GM23338 (cell line): ENCODE results near the gene CAMK2N2. TPM values are rescaled to one million over a fixed set of nuclear protein-coding genes. Genes with fewer than 3 reads are reported as not detected.

Experiments used
- ATAC-seq: fragments of 200-7000 bp; cut with Tn5 transposase; 3 replicates; pipeline ENCODE4 v1.9.1; 2020
- DNase-seq: peaks from one replicate; pipeline ENCODE4 v3.0.0-alpha.2; 2015; ENCODE audit warnings: low spot score
- H2AFZ ChIP-seq: fragments of 200-600 bp; sonication (generic); 2 replicates; pipeline ENCODE4 v1.8.0; 2016; ENCODE audit warnings: antibody characterized with exemption, mild to moderate bottlenecking, moderate library complexity
- H3F3A ChIP-seq: fragments of 200-600 bp; sonication (generic); replicated peaks from 2 replicates; pipeline ENCODE4 v1.8.0; 2017; ENCODE audit warnings: antibody characterized with exemption, mixed run types, low read depth
- H3K27ac ChIP-seq: fragments of 200-600 bp; sonication (generic); 2 replicates; pipeline ENCODE4 v1.6.1; 2016; ENCODE audit warnings: low read depth
- H3K27me3 ChIP-seq: fragments of 200-600 bp; sonication (generic); 2 replicates; pipeline ENCODE4 v1.8.0; 2016; ENCODE audit warnings: mild to moderate bottlenecking, mixed run types, moderate library complexity; ENCODE audit not compliant: insufficient read depth
- H3K36me3 ChIP-seq: fragments of 200-600 bp; sonication (generic); 2 replicates; pipeline ENCODE4 v1.8.0; 2016; ENCODE audit warnings: mild to moderate bottlenecking; ENCODE audit not compliant: insufficient read depth
- H3K4me1 ChIP-seq: fragments of 200-600 bp; sonication (generic); 2 replicates; pipeline ENCODE4 v1.8.0; 2016; ENCODE audit warnings: mild to moderate bottlenecking, moderate library complexity; ENCODE audit not compliant: insufficient read depth
- H3K4me2 ChIP-seq: fragments of 200-600 bp; sonication (generic); 2 replicates; pipeline ENCODE4 v1.7.1; 2017; ENCODE audit warnings: mixed run types
- H3K4me3 ChIP-seq: fragments of 200-600 bp; sonication (generic); 2 replicates; pipeline ENCODE4 v1.6.1; 2016; ENCODE audit warnings: mixed run types
- H3K79me2 ChIP-seq: fragments of 200-600 bp; sonication (generic); replicated peaks from 2 replicates; pipeline ENCODE4 v1.8.0; 2017; ENCODE audit warnings: mild to moderate bottlenecking; ENCODE audit not compliant: insufficient read depth
- H3K9me2 ChIP-seq: fragments of 200-600 bp; sonication (generic); 2 replicates; pipeline ENCODE4 v1.8.0; 2017; ENCODE audit not compliant: insufficient read depth
- H4K20me1 ChIP-seq: fragments of 200-600 bp; sonication (generic); replicated peaks from 2 replicates; pipeline ENCODE4 v1.8.0; 2017; ENCODE audit warnings: mild to moderate bottlenecking; ENCODE audit not compliant: insufficient read depth
- H3K27ac Mint-ChIP-seq: 2 replicates; pipeline ENCODE4 v1.8.0; 2020; ENCODE audit warnings: inconsistent platforms, mild to moderate bottlenecking, moderate library complexity, mixed read lengths
- H3K27me3 Mint-ChIP-seq: 3 replicates; pipeline ENCODE4 v1.8.0; 2022; ENCODE audit warnings: low read depth, mild to moderate bottlenecking, moderate library complexity, mixed read lengths, inconsistent platforms; ENCODE audit not compliant: insufficient read depth, poor library complexity
- H3K36me3 Mint-ChIP-seq: 3 replicates; pipeline ENCODE4 v1.8.0; 2021; ENCODE audit warnings: low read depth, mild to moderate bottlenecking, inconsistent platforms, moderate library complexity, mixed read lengths
- H3K4me1 Mint-ChIP-seq: 3 replicates; pipeline ENCODE4 v1.8.0; 2020; ENCODE audit warnings: mild to moderate bottlenecking, inconsistent platforms, mixed read lengths
- H3K4me3 Mint-ChIP-seq: 3 replicates; pipeline ENCODE4 v1.8.0; 2021; ENCODE audit warnings: moderate library complexity, mild to moderate bottlenecking, inconsistent platforms, mixed read lengths
- H3K9me3 Mint-ChIP-seq: 3 replicates; pipeline ENCODE4 v1.8.0; 2020; ENCODE audit warnings: moderate library complexity, mild to moderate bottlenecking, inconsistent platforms, mixed read lengths
- EZH2 ChIP-seq: fragments of 200-600 bp; sonication (generic); IDR thresholded peaks from one replicate; pipeline ENCODE4 v1.8.0; 2017; ENCODE audit warnings: antibody characterized with exemption, mild to moderate bottlenecking, low read depth; ENCODE audit not compliant: unreplicated experiment
- EZH2phosphoT487 ChIP-seq: fragments of 200-600 bp; sonication (generic); IDR thresholded peaks from one replicate; pipeline ENCODE4 v1.8.1; 2018; ENCODE audit warnings: antibody characterized with exemption; ENCODE audit not compliant: unreplicated experiment
- JUNB ChIP-seq: IDR thresholded peaks from one replicate; pipeline ENCODE4 v1.6.1; 2016; ENCODE audit warnings: antibody characterized with exemption; ENCODE audit not compliant: unreplicated experiment
- NANOG ChIP-seq: IDR thresholded peaks from 2 replicates; pipeline ENCODE4 v1.6.1; 2016; ENCODE audit warnings: antibody characterized with exemption, borderline replicate concordance
- STAT1 ChIP-seq: IDR thresholded peaks from one replicate; pipeline ENCODE4 v1.6.1; 2016; ENCODE audit warnings: antibody characterized with exemption; ENCODE audit not compliant: unreplicated experiment
- polyA plus RNA-seq: library from polyadenylated mRNA; unstranded; fragments of >200 nt; fragmentation: Nextera tagmentation; extraction: Ambion mirVana; gene quantifications from 2 replicates; pipeline ENCODE4 v1.2.1, GENCODE V29; 2016
- total RNA-seq: library from RNA; depleted of rRNA; stranded (reverse); fragments of >200 nt; shearing (Covaris generic); gene quantifications from 2 replicates; pipeline ENCODE4 v1.2.3, GENCODE V29; 2014
- TF ChIP-seq, protein P1 (sequence below): IDR thresholded peaks from 2 replicates; pipeline ENCODE4 v1.6.1; 2016; ENCODE audit warnings: antibody characterized with exemption
- TF ChIP-seq, protein P2 (sequence below): IDR thresholded peaks from one replicate; pipeline ENCODE4 v1.6.1; 2018; ENCODE audit warnings: antibody characterized with exemption; ENCODE audit not compliant: unreplicated experiment
- TF ChIP-seq, protein P3 (sequence below), 2 experiments: fragments of 200-600 bp in 1 of 2; sonication (generic) in 1 of 2; conservative IDR thresholded peaks; 2 replicates each; pipeline versions ENCODE4 v1.5.1 to v1.6.1; 2016 to 2017; ENCODE audit warnings: antibody characterized with exemption in 2 of 2, low read depth in 2 of 2, mild to moderate bottlenecking in 2 of 2, moderate library complexity in 1 of 2

CAMK2N2 gene
- total and polyA plus RNA-seq, 2 experiments from 2014 or later: 0.32 to 1.3 TPM

DNA sequence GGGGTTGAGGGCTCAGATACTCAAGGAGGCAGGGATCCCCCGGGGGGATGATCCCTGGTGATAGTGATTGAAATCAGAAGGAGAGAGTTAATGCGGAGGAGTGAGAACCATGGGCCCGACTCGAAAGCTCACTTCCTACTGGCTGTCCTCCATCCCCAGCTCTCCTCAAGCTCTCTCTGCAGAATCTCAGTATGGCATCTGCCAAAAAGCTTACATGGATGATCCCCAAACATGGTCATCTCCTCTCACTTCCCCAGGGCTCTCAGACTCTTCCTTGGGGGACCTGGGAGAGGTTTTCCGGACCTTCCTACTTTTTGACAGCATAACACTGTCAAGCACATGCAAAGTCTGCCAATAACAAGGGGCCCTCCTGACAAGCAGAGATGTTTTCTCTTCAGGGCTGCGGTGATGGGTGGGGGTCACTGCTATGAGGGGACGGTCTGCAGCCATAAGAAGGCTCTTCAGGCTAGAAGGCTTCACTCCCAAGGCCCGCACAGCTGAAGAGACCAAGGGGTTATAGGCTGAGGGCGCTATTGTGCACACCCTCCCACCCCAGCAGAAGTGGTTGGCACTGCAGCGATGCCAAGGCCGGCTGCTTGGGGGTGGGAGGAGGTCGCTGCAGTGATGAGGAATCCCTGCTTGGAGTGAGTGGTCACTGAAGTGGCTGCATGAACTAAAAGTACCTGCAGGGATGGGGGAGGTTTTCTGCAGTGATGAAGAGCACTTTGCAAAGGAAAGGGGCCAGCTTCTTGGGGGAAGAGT, 32.8 kb downstream of the CAMK2N2 start:
- Mint-ChIP-seq H3K36me3 (no peaks in the 10 kb centered on the region; the same call in 2 of the 3 replicates), H3K27ac (no peak overlapping the region), H3K27me3 (peaks cover 53% of the 10 kb centered on the region), H3K4me3 (peak overlapping the region; percentile 63), H3K4me1 (peaks cover 5% of the 10 kb centered on the region), H3K9me3 (no peaks in the 10 kb centered on the region; the same call in 2 of the 3 replicates)
- no peaks in the 10 kb centered on the region for H3K36me3 ChIP-seq
- H3K27ac ChIP-seq: no peak overlapping the region
- H3K4me1 ChIP-seq: no peaks in the 10 kb centered on the region
- ATAC-seq (no peak), DNase-seq (no peak)
- peaks cover 76% of the 10 kb centered on the region for H3K27me3 ChIP-seq
- H4K20me1 ChIP-seq: 0 out of 2 replicates have a peak, but pooled peaks cover 6% of the 10 kb centered on the region
- TF ChIP-seq, protein P1, sequence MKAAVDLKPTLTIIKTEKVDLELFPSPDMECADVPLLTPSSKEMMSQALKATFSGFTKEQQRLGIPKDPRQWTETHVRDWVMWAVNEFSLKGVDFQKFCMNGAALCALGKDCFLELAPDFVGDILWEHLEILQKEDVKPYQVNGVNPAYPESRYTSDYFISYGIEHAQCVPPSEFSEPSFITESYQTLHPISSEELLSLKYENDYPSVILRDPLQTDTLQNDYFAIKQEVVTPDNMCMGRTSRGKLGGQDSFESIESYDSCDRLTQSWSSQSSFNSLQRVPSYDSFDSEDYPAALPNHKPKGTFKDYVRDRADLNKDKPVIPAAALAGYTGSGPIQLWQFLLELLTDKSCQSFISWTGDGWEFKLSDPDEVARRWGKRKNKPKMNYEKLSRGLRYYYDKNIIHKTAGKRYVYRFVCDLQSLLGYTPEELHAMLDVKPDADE: no peak
- no peak for TF ChIP-seq EZH2phosphoT487
- no peak for TF ChIP-seq JUNB
- no peak for TF ChIP-seq NANOG
- TF ChIP-seq, protein P2, sequence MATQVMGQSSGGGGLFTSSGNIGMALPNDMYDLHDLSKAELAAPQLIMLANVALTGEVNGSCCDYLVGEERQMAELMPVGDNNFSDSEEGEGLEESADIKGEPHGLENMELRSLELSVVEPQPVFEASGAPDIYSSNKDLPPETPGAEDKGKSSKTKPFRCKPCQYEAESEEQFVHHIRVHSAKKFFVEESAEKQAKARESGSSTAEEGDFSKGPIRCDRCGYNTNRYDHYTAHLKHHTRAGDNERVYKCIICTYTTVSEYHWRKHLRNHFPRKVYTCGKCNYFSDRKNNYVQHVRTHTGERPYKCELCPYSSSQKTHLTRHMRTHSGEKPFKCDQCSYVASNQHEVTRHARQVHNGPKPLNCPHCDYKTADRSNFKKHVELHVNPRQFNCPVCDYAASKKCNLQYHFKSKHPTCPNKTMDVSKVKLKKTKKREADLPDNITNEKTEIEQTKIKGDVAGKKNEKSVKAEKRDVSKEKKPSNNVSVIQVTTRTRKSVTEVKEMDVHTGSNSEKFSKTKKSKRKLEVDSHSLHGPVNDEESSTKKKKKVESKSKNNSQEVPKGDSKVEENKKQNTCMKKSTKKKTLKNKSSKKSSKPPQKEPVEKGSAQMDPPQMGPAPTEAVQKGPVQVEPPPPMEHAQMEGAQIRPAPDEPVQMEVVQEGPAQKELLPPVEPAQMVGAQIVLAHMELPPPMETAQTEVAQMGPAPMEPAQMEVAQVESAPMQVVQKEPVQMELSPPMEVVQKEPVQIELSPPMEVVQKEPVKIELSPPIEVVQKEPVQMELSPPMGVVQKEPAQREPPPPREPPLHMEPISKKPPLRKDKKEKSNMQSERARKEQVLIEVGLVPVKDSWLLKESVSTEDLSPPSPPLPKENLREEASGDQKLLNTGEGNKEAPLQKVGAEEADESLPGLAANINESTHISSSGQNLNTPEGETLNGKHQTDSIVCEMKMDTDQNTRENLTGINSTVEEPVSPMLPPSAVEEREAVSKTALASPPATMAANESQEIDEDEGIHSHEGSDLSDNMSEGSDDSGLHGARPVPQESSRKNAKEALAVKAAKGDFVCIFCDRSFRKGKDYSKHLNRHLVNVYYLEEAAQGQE: no peak
- no peak for TF ChIP-seq EZH2
- no peaks in the 10 kb centered on the region for H3F3A ChIP-seq
- no peak overlapping the region; the same call in 1 of the 2 replicates for H2AFZ ChIP-seq
- H3K79me2 ChIP-seq: no peaks in the 10 kb centered on the region
- H3K4me3 ChIP-seq: peak overlapping the region; percentile 63
- no peaks in the 10 kb centered on the region for H3K9me2 ChIP-seq
- peak overlapping the region; percentile 90 for H3K4me2 ChIP-seq

DNA sequence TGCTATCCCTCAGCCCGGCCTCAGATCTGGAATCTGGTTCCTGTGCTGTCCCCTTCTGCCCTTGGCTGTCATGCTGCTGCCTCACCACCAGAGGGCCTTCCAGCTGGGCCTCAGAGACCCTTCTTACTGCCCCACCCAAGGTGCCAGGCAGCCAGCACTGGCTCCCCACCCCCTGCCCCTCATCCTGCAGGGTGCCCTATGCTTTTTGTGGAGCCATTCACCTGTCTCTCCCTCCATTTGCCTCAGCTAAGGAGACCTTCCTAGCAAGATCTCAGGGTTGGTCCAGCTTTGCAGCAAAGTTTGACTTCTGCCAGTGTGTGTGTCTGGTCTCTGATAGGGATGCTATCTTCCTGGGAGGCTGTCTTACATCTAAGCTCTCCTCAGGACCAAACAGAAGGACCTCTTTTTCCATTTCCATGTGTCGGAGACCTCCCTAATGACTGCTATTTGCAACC, 33.8 kb downstream of the CAMK2N2 start:
- peaks cover 5% of the 10 kb centered on the region for H3K4me1 Mint-ChIP-seq
- H3K4me3 ChIP-seq: no peak overlapping the region

More for the DNA sequence above, 33.8 kb downstream of the CAMK2N2 start:
- Histone ChIP-seq H3K27ac (no peak overlapping the region), H3K9me2 (no peaks in the 10 kb centered on the region), H3K79me2 (no peaks in the 10 kb centered on the region), H3K4me2 (no peak overlapping the region), H3K36me3 (no peaks in the 10 kb centered on the region), H3F3A (no peaks in the 10 kb centered on the region), H4K20me1 (0 out of 2 replicates have a peak, but pooled peaks cover 6% of the 10 kb centered on the region), H3K27me3 (peaks cover 66% of the 10 kb centered on the region), H3K4me1 (no peaks in the 10 kb centered on the region), H2AFZ (no peak overlapping the region)
- Mint-ChIP-seq H3K4me3 (no peak overlapping the region), H3K9me3 (no peaks in the 10 kb centered on the region), H3K27ac (no peak overlapping the region), H3K36me3 (no peaks in the 10 kb centered on the region; the same call in 2 of the 3 replicates), H3K27me3 (peaks cover 46% of the 10 kb centered on the region)
- peak; percentile 42 for ATAC-seq
- peak; percentile 72 for DNase-seq
- no peak for TF ChIP-seq STAT1
- TF ChIP-seq, protein P3, sequence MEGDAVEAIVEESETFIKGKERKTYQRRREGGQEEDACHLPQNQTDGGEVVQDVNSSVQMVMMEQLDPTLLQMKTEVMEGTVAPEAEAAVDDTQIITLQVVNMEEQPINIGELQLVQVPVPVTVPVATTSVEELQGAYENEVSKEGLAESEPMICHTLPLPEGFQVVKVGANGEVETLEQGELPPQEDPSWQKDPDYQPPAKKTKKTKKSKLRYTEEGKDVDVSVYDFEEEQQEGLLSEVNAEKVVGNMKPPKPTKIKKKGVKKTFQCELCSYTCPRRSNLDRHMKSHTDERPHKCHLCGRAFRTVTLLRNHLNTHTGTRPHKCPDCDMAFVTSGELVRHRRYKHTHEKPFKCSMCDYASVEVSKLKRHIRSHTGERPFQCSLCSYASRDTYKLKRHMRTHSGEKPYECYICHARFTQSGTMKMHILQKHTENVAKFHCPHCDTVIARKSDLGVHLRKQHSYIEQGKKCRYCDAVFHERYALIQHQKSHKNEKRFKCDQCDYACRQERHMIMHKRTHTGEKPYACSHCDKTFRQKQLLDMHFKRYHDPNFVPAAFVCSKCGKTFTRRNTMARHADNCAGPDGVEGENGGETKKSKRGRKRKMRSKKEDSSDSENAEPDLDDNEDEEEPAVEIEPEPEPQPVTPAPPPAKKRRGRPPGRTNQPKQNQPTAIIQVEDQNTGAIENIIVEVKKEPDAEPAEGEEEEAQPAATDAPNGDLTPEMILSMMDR (conservative IDR thresholded peaks at IDR 0.05; ENCODE audit: low read depth in 2 of 2): peak; percentile 82 to 91
